ENCODE data around the gene COBL. TPM values are rescaled to one million over a fixed set of nuclear protein-coding genes. Genes with fewer than 3 reads are reported as not detected.

Gene COBL
- total and polyA plus RNA-seq, 2 of the 8 experiments (the other 6 are each of a cell fraction or from before 2014, with no cell fraction given), result 13.8 to 40.4 TPM

DNA sequence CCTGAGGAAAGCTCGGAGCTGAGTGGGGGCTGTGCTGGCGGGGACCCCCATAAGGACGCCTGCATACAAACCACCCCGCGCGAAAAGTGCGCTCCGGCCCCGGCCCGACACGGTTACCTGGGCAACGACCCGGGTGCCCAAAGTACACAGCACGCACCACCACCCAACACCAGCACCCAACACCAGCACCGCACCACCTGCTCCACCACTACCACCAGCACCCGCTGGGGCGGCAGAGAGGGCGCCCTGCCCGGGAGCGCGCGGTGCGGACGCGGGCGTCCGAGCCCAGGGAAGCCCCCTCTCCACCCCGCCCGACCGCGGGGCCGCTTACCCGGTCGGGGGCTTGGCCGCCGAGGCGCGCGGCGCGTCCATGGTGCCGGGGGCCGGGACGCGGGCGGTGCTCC, 345 bp downstream of the COBL start (continued):
- TF ChIP-seq, protein P1, sequence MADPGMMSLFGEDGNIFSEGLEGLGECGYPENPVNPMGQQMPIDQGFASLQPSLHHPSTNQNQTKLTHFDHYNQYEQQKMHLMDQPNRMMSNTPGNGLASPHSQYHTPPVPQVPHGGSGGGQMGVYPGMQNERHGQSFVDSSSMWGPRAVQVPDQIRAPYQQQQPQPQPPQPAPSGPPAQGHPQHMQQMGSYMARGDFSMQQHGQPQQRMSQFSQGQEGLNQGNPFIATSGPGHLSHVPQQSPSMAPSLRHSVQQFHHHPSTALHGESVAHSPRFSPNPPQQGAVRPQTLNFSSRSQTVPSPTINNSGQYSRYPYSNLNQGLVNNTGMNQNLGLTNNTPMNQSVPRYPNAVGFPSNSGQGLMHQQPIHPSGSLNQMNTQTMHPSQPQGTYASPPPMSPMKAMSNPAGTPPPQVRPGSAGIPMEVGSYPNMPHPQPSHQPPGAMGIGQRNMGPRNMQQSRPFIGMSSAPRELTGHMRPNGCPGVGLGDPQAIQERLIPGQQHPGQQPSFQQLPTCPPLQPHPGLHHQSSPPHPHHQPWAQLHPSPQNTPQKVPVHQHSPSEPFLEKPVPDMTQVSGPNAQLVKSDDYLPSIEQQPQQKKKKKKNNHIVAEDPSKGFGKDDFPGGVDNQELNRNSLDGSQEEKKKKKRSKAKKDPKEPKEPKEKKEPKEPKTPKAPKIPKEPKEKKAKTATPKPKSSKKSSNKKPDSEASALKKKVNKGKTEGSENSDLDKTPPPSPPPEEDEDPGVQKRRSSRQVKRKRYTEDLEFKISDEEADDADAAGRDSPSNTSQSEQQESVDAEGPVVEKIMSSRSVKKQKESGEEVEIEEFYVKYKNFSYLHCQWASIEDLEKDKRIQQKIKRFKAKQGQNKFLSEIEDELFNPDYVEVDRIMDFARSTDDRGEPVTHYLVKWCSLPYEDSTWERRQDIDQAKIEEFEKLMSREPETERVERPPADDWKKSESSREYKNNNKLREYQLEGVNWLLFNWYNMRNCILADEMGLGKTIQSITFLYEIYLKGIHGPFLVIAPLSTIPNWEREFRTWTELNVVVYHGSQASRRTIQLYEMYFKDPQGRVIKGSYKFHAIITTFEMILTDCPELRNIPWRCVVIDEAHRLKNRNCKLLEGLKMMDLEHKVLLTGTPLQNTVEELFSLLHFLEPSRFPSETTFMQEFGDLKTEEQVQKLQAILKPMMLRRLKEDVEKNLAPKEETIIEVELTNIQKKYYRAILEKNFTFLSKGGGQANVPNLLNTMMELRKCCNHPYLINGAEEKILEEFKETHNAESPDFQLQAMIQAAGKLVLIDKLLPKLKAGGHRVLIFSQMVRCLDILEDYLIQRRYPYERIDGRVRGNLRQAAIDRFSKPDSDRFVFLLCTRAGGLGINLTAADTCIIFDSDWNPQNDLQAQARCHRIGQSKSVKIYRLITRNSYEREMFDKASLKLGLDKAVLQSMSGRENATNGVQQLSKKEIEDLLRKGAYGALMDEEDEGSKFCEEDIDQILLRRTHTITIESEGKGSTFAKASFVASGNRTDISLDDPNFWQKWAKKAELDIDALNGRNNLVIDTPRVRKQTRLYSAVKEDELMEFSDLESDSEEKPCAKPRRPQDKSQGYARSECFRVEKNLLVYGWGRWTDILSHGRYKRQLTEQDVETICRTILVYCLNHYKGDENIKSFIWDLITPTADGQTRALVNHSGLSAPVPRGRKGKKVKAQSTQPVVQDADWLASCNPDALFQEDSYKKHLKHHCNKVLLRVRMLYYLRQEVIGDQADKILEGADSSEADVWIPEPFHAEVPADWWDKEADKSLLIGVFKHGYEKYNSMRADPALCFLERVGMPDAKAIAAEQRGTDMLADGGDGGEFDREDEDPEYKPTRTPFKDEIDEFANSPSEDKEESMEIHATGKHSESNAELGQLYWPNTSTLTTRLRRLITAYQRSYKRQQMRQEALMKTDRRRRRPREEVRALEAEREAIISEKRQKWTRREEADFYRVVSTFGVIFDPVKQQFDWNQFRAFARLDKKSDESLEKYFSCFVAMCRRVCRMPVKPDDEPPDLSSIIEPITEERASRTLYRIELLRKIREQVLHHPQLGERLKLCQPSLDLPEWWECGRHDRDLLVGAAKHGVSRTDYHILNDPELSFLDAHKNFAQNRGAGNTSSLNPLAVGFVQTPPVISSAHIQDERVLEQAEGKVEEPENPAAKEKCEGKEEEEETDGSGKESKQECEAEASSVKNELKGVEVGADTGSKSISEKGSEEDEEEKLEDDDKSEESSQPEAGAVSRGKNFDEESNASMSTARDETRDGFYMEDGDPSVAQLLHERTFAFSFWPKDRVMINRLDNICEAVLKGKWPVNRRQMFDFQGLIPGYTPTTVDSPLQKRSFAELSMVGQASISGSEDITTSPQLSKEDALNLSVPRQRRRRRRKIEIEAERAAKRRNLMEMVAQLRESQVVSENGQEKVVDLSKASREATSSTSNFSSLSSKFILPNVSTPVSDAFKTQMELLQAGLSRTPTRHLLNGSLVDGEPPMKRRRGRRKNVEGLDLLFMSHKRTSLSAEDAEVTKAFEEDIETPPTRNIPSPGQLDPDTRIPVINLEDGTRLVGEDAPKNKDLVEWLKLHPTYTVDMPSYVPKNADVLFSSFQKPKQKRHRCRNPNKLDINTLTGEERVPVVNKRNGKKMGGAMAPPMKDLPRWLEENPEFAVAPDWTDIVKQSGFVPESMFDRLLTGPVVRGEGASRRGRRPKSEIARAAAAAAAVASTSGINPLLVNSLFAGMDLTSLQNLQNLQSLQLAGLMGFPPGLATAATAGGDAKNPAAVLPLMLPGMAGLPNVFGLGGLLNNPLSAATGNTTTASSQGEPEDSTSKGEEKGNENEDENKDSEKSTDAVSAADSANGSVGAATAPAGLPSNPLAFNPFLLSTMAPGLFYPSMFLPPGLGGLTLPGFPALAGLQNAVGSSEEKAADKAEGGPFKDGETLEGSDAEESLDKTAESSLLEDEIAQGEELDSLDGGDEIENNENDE (IDR thresholded peaks at IDR 0.05; ENCODE audit: insufficient replicate concordance, low read length), result no peak
- no peak; a peak in 1 of 3 replicates for TF ChIP-seq EP300 (IDR thresholded peaks at IDR 0.05; ENCODE audit: borderline replicate concordance in 1 of 2, low read depth in 2 of 2, low read length in 2 of 2)
- TF ChIP-seq, protein P2, sequence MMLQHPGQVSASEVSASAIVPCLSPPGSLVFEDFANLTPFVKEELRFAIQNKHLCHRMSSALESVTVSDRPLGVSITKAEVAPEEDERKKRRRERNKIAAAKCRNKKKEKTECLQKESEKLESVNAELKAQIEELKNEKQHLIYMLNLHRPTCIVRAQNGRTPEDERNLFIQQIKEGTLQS (IDR thresholded peaks at IDR 0.05; ENCODE audit: insufficient read depth, low read depth, low read length), result no peak
- TF ChIP-seq POLR2A (IDR thresholded peaks at IDR 0.05; ENCODE audit: control extremely low read depth in 1 of 2, low read depth in 2 of 2, low read length in 2 of 2), result no peak
- no peak for TF ChIP-seq RAD21 (IDR thresholded peaks at IDR 0.05 in 1 of 2, conservative IDR thresholded peaks at IDR 0.05 in 1 of 2; ENCODE audit: low read depth in 2 of 2, low read length in 2 of 2)
- no peak for TF ChIP-seq TAF7 (optimal IDR thresholded peaks at IDR 0.05; ENCODE audit: borderline replicate concordance, low read depth, low read length)
- no peak for TF ChIP-seq SP1 (IDR thresholded peaks at IDR 0.05; ENCODE audit: low read depth, low read length)
- no peak for TF ChIP-seq ASH2L (IDR thresholded peaks at IDR 0.05; ENCODE audit: low read length)
- no peak for TF ChIP-seq CHD2 (IDR thresholded peaks at IDR 0.05; ENCODE audit: low read length)
- TF ChIP-seq, protein P3, sequence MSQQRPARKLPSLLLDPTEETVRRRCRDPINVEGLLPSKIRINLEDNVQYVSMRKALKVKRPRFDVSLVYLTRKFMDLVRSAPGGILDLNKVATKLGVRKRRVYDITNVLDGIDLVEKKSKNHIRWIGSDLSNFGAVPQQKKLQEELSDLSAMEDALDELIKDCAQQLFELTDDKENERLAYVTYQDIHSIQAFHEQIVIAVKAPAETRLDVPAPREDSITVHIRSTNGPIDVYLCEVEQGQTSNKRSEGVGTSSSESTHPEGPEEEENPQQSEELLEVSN (IDR thresholded peaks at IDR 0.05), result no peak
- TF ChIP-seq EGR1 (IDR thresholded peaks at IDR 0.05; ENCODE audit: borderline replicate concordance, low read depth, low read length), result no peak
